ENCODE results near the gene DTD2.
"Not testable (repeated sequence)": the region's sequence is repeated elsewhere in the genome, so short reads cannot be mapped to it uniquely, and the experiment has no call there.

DTD2 gene

DNA sequence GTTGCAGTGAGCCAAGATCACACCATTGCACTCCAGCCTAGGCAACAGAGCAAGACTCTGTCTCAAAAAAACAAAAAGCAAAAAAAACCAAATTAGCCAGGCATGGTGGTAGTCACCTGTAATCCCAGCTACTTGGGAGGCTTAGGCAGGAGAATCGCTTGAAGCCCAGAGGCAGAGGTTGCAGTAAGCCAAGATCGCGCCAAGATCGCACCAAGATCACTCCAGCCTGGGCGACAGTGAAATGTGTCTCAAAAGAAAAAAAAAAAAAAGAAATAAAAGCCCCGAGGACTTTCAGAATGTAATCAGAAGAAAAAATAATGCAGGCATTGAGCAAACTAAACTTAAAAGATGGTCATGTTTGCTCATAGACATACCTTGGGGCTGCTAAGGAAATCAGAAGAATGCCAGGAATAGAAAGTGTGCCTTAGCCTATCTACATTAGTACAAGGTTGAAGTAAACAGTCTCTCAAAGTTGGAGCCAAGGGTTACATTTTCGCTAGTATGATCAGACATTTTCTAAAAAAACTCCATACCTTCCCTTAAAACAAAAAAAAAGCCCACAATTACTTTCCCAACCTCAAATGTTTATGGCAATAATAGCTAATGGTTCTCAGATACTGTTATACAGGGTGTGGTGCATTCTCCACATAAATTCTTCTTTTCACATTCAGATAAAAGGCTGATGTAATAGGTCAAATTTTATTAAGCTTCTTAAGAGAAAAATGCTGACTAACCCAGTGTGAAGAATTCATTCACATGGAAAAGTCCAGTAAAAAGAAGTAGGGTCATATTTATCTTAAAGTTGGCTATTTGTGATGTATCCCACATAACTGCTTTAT lies 15.8 kb downstream of the DTD2 start:
- no peak for DNase-seq

DNA sequence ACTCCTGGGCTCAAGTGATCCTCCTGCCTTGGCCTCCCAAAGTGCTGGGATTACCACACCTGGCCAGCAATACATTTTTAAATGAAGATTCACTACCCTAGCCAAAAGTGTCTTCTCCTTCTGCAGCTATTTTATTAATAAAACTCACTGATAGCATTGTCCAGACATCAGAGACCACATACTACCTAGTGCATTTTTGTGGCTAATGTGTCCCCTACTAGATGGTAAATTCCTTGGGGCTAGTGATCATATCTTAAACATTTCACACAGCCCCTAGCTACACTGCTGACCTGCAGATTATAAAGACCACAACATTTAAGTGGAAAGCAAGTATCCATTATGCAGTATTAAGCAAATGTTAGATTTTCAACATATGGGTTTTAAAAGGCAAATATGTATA lies 17.0 kb downstream of the DTD2 start:
- DNase-seq: no peak

DNA sequence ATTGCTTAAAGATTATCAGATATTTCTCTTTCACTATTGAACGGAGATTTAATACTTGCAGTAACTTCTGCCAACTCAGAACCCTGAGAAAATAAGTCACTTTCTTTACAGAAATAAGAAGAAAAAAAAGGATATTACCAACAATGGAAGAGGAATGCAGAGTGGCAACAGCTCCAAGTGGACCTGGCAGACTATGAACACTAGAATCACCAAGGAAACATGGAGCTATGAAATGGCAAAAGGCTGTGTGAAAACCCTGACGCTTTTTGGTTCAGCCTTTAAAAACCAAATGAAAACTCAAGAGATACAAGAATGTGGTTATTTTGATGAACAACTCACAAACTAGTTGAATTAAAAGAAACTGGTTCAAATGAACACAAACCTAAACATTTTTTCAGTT lies 17.7 kb downstream of the DTD2 start:
- DNase-seq: no peak

DNA sequence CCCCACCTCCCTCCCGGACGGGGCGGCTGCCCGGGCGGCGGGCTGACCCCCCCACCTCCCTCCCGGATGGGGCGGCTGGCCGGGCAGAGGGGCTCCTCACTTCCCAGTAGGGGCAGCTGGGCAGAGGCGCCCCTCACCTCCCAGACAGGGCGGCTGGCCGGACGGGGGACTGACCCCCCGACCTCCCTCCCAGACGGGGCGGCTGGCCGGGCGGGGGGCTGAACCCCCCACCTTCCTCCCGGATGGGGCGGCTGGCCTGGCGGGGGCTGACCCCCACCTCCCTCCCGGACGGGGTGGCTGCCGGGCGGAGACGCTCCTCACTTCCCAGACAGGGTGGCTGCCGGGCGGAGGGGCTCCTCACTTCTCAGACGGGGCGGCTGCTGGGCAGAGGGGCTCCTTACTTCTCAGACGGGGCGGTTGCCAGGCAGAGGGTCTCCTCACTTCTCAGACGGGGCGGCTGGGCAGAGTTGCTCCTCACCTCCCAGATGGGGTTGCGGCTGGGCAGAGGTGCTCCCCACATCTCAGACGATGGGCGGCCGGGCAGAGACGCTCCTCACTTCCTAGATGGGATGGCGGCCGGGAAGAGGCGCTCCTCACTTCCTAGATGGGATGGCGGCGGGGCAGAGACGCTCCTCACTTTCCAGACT lies 20.1 kb downstream of the DTD2 start:
- not testable (repeated sequence) for DNase-seq

DNA sequence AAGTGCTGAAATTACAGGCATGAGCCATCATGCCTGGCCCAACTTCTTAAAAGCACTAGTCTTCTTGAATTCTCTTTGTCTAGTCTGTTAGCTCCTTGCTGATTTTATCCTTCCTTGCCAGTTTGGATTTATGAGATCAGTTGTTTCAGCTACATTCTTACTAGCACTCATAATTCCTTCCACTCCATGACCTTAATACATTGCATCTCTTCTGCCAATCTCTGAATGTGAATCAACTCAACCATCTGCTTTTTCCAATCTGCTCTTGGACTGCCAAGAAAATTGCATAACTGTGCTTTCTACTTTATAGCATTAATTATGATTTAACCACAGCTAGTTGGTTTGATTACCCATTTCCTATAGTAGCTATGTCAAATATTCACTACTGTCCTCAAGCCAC lies 22.0 kb downstream of the DTD2 start:
- DNase-seq: no peak

DNA sequence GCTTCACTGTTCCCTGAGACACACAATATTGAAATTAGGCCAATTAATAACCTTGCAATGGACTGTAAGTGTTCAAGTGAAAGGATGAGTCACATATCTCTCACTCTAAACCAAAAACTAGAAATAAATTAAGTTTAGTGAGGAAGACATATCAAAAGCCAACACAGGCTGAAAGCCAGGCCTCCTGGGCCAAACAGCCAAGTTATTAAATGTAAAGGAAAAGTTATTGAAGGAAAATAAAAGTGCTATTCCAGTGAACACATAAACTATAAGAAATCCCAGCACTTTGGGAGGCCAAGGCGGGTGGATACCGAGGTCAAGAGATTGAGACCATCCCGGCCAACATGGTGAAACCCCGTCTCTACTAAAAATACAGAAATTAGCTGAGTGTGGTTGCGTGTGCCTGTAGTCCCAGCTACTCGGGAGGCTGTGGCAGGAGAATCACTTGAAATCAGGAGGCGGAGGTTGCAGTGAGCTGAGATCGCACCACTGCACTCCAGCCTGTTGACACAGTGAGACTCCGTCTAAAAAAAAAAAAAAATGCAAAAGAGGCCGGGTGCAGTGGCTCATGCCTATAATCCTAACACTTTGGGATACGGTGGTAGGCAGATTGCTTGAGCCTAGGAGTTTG lies 26.6 kb downstream of the DTD2 start:
- DNase-seq: no peak

DNA sequence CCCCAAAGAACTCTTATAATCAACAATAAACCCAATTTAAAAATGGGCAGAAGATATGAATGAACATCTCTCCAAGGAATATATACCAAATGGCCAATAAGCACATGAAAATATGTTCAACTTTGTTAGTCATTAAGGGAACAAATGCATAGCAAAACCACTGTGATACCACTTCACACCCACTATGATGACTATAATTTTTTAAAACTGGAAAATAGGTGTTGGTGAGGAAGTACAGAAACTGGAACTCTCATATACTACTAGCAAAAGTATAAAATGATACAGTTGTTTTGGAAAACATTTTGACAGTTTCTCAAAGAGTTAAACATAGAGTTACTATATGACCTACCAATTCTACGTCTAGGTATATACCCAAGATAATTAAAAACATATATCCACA lies 27.5 kb downstream of the DTD2 start:
- no peak for DNase-seq

DNA sequence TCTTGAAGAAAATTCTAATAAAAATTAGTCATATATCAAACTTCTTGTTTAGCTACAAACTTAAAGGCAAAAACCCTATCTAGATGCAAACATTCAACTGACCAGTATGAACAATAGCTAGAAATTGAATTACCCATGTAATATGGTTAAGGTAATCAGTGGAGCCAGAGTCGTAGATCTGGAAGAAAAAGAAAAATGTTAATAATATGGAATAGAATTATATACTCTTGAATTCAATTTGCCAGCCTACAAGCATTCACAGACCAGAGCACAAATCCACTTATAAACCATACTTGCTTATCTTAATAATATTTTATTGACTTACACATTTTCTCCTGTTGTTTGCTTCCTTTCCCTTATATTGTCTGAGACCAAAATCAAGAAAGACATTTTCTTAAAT lies 29.3 kb downstream of the DTD2 start:
- no peak for DNase-seq

DNA sequence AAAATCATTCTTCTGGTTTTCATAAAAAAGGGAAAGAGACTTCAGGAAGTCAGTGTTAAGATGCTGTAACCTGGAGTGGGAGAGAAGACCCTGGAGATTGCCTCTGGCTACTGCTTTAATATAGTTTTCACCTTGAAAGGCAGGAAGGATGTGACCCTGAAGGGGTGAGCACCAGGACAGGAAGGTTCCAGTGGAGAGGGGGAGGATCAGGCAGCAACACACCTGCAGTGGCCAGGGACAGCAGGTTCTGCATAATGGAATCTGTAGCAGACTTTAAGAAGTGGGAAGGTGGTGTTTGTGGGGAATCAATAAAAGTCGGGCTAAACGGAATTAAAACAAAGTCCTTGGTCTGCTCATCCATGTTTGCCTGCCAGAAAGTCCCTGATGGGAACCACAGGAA lies 30.6 kb downstream of the DTD2 start:
- no peak for DNase-seq

DNA sequence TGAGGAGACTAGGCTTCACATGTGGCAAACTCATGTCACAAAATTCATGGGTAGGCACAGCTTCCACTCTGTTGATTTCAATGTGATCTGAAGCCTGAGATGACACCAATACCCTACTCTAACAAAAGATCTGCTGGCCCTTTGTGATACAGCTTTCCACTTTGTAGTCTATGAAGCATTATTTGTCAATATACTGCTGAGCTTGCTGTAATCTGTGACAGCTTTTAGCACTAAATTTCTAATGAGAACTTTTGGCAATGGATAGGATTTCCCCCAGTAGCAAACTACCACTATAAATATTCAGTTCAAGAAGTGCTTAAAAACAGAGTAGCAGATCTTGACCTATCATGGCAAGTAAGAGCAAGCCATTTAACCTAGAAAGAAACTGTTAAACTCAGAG lies 31.4 kb downstream of the DTD2 start:
- DNase-seq: no peak

DNA sequence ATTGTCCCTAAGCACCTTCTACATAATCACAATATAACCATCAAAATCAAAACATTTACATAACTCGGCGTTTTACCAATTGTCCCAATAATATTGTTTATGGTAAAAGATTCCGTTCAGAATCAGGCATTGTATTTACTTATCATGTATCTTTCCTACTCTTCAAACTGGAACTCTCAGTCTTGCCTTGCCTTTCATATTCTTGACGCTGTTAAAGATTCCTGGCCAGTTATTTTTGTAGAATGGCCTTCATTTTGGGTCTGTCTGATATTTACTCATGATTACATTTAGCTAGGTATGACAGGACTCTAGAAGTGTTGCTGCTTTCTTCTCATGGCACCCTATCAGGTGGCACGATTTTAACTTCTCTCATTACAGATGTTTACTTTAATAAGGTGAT lies 36.1 kb downstream of the DTD2 start:
- no peak for DNase-seq

DNA sequence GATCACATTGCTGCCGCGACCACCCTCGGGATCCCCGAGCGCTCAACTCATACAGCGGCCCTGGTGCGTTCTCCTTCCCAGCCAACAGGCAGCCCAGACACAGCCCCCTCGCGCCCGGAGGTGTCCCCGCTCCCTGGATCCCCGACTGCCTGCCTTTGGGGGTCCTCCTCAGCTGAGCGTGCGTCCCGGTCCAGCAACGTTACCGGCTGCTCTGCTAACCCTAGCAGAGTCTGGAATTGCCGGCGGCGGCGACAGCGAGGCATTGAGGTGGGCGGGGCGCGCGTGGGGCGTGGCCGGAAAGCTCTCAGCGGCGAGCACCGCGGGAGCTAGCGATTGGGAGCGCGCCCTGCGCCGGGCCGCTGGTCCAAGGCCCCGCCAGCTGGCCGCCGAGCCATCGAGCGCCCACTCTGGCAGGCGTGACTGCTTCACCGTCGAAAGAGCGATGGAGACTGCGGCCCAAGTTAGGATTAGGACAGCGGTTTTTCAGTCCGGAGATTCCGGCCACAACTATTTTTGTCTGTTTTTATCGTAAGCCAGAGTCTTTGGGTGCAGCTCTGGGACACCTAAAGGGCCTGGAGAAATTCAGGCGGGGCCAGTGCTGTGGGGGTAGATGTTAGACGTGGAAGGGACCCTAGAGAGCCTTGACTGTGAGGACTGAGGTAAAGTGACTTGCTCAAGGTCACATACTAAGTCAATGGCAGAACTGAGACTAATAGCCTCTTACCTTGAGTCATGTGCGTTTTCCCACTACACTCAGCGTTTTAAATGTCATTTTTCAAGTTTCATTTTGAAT lies 36.8 kb downstream of the DTD2 start, which contains the start of gene HEATR5A:
Gene HEATR5A (minus strand): TSS at position 232 of the 793 bp plus-strand sequence. CDS start 17,575 bp downstream, outside the sequence.
- DNase-seq: peak; percentile 81

DNA sequence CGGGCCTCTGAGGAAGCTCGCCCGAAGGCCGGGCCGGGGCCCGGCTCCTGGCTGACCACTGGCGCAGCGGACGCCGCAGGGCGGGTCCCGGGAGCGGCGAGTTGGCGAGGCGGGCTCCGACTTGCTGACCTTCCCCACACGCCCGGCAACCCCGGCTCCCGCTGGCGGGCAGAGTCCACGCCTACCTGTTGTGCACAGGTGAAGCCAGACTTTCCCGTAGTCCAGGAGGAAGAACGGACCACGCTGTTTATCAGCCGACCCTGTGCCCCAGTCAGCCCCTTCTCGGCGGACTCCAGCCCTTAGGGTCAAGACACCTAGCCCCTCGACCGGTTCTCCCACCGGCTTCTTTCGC lies 37.4 kb downstream of the DTD2 start:
- no peak for DNase-seq

DNA sequence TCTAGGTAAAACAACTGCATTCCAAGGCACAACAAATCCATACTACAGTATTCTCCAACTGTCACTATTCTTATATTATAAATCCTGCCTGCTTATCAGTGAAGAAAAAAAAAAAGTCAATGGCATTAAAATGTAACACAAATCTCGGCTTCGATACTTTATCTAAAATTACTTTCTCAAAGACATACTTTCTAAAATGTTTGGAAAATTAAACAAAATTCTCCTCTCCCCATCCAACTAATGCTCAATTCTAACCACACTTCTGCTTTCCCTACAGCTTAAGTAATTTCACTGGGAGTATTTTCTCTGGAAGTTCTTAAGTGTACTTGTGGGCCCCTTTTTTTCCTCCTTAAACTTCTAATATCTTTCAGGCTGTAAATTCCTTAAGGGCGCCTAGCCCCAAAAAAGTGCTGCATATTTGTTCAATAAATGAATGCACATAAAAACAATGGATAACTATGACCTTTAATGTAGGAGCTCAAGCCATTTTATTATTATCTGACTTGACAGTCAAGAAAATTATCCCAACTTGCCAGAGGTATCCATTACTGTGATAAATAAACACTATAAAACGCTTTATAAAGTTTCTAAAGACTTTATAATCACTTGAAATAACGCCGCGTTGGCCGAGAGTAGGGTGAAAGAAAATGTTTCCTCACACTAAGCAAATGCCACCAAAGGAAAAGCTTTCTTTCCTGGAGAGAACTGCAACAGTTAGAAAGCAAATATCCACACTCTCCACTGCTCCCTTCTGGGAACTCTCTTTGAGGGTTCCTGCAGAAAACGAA lies 37.9 kb downstream of the DTD2 start:
- DNase-seq: no peak

DNA sequence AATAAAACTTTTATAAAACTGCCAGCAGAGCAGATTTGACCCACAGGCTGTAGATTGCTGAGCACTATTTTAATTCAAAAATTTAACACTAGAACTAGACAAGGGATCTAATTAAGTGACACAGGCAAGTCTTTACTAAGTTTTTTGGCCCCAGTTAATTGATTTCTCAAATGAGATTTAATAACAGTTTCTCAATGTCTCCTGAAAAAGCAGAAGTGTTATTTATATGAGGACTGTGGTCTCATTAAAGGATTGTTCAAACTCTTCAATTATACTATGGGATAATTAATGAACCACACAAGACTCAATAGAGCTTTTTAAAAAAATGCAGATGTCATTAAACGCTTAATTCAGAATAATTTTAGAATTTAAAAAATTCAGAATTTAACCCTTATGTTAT lies 38.9 kb downstream of the DTD2 start:
- DNase-seq: no peak

DNA sequence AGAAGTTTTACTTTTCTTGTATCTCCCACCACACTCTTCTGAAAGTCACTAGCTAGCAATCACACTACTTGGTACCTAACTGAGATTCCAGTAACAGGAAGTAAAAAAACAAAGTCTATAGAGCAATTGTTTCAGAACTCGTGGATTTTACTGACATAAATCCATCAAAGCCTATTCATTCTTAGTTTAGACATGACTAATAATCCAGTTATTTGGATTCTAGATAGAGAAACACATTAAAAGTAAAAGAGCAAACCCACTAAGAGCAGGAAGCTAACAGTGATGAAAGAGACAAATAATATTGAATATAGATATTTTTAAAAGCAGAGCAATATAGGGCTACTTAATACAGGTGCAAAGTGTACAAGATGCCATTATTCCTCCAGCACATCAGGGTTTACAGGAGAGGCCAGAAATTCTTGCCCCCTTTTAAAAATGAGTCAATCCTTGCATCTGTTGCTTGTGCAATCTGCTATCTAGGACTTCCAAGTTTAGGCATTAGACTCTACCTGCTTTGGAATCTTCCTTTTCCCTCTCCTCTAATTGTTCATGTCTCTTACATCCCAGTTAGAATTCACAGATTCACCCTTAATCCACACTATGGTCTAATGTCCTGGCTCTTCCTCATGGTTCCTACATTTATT lies 43.0 kb downstream of the DTD2 start:
- DNase-seq: no peak

DNA sequence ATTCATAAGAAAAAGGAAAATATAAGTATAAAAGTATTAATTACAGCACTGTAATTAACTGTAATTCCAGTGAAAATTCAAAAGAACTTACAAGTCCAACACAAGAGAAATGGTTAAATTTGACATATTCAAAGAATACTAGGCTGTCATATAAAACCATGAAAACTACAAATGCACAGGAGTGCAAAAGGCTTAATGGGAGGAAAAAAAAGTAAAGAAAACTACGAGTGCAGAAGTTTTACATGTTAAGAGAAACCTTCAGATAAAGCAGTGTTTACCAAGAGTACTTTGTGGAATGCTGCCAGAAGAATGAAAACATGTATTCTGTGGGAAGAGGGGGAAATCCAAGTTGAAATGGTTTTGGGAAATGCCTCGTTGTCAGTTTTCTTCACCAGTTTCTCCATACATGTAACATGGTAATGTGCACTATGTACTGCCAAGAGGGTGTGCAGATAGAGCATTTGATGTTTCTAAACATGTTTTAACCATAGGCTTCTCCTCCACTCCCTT lies 46.0 kb downstream of the DTD2 start:
- no peak for DNase-seq

DNA sequence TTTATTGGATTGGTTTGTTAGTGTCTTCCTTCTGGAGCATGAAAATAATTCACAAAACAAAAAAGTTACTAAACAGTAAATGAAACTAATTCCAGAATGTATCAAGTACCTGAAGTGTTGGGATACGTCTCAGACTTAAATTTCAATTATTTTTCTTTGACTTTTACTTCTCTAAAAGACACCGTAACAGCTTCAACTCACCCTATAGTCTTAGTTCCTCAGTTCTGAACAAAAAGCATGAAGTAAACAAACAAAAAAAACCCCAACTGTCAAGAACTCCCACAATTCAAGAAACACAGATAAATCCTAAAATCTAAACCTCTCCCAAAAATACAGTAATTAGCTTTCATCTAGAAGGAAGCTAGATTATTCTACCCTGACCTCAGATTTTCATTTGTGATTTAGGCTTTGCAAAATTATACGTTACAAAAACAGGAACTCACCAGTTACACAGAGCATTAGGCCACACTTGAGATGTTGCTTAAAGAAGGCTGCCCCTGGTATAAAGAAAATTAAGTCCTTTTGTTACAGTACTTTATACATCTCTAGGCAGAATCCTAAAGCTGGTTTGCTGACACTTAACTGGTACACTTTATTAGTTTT lies 47.2 kb downstream of the DTD2 start:
- DNase-seq: no peak

DNA sequence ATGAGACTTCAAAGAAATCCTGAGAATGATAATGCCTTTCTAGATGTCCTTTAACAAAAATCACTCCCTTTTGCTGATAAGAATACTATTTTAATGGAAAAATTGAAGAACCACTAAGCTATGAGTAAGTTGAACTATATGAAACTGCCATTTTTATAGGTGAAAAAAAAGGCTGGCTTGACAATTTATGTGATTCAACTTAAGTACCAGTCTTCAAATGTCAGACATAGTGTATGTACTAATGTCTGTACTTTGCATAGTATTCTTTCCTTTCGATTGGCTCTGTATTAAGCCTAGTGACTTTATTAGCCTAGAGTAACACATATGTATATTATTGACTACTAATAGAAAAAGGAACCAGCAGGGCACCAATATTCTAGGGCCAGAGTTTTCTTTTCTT lies 48.9 kb downstream of the DTD2 start:
- no peak for DNase-seq

DNA sequence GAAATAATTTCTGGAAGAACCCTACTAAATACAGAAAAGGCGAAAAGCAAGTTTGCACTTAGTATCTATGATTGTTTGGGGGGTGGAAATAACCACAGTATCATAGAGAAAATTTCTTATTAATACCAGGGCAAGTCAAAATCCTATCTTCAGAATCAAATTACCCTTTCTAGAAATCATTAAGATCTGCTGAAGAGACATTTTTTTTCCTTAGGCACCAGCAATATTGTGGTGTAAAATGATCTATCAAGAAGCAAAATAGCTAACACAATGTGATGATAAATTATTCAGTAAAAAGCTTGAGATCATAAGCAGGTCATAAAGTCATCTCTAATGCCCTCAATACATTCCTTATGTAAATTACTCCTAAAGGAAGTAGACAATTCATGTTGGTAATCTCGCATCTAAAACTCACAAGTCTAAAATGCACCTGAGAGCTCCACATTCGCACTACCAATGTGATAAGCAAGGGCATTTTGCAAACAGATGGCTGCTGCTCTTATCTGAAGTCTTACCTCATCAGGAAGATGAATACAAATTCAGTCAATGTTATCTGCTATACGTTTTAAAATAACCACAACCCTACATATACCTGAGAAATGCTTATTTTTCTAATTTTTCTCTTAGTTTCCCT lies 51.6 kb downstream of the DTD2 start:
- no peak for DNase-seq

DNA sequence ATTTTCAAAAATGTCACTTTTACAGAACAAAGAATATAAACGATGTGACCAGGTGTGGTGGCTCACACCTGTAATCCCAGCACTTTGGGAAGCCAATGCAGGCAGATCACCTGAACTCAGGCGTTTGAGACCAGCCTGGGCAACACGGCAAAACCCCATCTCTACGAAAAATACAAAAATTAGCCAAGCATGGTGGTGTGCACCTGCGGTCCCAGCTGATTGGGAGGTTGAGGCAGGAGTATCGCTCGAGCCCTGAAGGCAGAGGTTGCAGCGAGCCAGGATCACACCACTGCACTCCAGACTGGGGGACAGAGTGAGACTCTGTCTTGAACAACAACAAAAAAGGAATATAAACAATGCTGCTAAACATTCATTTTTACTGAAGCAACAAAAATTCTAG lies 52.2 kb downstream of the DTD2 start:
- no peak for DNase-seq

Measured in NCI-H1048 (cell line).